KBM-7 (cell line): Measurements from ENCODE around the gene TPO.

Experiments used
- DNase-seq: peaks from one replicate; pipeline ENCODE4 v3.0.0-alpha.2; 2015
- in situ Hi-C: fragments of 300-500 bp; cut with MboI; formaldehyde crosslinking; loops from 2 replicates; pipeline ENCODE4 v1.14.3; 2020; ENCODE audit warnings: low sequenced_read_pairs, low pct_unique_long_range_greater_than_20kb, mixed read lengths

TPO gene

DNA sequence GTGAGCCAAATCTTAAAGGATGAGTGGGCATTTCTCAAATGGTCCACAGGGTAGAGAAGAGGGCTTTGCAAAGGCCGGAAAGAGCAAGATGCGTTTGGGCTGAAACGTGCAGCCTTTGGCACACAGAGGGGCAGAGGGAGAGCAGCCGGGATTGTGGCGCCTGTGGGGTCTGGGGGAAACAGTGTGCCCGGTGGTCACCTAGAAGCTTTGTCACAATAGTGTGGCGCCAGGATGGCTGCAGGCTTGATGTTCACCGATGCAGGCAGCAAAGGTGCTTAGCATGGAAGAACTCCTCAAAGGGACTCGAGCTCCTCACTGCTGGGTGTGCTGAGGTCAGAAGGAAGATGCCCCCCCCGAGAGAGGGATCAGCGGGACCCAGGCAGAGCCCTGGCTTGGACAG lies 23.8 kb downstream of the TPO start:
- no peak for DNase-seq
- in situ Hi-C loops, result no loop called here

DNA sequence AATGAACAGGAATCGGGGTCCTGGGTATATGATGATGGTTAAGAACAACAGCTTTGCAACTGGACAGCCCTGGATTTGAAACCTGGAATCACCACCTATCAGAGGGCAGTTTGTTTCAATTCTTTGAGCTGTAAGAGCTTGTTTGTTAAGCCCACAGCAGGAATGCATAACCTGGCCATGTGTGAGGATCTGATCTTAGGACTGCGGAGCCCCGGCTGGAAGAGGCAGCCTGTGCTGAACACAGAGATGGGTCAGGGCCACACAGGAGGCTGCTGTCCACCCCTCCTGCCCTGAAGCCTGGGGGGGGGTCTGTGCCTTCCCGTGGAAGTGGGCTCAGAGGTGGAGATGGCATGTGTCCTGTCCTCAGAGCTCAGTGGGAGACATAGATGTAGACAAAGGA lies 24.3 kb downstream of the TPO start:
- in situ Hi-C loops, result no loop called here
- no peak for DNase-seq

DNA sequence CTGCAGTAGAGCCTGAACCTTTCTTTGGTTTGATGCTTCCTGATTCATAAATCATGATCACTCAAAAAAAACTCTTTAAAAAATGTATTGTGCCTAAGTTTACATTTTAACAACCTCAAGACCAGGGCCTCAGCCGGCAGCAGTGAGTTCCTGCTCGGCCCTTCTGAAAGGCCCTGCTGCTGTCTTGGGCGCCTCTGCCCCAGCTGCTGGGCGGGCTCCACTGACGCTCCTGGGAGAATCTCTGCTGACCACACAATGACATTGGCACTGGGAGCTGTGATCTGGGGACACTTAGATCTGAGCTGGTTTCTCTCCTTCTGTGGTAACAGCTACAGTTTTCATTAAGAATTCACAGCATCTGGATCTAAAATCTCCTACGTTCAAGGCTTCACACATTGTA lies 25.7 kb downstream of the TPO start:
- DNase-seq, result no peak
- in situ Hi-C loops, result no loop called here

DNA sequence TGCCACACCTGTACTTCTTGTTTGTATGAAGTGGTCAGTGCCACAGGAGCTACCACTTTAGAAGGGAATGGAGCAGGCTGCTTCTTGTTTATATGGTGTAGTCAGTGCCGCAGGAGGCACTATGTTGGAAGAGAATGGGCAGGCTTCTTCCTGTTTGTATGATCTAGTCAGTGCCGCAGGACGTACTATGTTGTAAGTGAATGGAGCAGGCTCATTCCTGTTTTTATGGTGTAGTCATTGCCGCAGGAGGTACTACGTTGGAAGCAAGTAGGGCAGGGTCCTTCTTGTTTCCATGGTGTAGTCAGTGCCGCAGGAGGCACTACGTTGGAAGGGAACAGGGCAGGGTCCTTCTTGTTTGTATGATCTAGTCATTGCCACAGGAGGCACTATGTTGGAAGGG lies 27.3 kb downstream of the TPO start:
- DNase-seq, result no peak
- in situ Hi-C loops, result no loop called here

DNA sequence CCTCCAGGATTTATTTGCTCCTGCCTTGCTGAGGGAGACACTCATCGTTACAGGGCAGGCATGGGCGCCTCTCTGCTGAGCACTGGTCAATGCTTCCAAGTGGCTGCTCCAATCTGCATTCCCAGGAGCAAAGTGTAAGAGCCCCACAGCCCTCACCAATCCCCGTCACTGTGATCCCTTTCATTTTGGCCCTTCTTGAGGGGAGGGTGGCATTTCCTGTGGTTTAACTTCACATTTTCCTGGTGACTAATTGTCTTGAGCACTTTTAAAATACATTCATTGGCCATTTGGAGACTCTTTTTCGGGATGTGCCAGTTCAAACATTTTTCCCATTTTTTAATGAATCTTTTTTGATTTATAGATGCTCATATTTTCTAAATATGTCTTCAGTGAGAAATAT lies 33.0 kb downstream of the TPO start:
- in situ Hi-C loops, result no loop called here
- DNase-seq, result no peak

DNA sequence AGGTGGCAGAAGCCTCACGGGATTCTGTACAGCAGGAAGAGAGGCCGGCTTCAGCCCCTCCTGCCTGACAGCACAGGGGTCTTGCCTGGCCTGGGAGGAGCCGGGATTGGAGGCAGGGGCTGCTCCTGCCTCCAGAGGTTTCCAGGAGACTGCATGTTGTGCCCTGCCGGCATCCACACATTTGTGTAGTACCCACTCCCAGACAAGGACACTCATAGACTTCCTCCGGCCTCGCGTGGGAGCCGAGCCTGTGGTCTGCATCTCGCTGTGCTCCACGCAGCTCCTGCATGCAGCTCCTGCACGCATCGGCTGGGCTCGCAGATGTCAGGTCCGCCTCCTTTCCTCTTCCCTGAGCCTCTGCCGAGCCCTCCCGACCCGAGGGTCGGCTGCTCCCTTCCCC lies 34.7 kb downstream of the TPO start:
- in situ Hi-C loops, result no loop called here
- DNase-seq, result no peak

DNA sequence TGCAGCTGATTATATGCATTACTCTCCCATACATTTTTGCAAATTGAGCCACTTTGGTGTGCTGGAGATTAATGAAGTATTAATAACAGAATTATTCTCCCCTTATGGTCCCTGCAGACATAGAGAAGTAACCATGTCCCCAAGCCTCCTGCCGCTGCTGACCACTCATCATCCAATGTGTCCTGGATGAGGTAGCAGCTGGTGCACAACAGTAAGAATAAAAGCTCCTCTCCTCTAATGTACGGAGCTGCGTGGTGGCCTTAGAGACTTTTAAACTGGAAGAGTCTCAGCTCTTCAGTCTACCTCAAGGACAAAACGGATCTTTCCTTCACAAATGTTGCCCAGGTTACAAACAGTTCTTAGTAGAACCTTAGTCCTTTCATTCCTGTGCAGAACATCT lies 37.7 kb downstream of the TPO start:
- no peak for DNase-seq
- in situ Hi-C loops, result no loop called here

DNA sequence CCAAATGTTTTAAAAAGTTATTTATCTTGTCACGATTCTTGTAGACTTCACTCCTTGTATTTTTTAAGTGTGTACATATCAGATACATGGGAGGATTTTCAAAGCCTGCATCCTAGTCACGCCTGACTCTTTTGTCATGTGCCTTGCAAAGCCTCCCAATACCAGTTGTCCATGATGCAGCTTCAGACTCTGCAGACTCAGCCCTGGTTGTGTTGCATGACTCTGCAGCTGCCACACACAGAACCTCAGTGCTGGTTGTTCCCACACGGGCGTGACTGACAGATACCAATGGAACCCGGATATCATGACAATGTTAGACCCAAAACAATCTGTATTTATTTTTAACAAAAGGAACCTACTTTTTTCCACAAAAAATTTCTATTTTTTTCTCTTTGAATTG lies 38.2 kb downstream of the TPO start:
- DNase-seq, result no peak
- in situ Hi-C loops, result no loop called here

DNA sequence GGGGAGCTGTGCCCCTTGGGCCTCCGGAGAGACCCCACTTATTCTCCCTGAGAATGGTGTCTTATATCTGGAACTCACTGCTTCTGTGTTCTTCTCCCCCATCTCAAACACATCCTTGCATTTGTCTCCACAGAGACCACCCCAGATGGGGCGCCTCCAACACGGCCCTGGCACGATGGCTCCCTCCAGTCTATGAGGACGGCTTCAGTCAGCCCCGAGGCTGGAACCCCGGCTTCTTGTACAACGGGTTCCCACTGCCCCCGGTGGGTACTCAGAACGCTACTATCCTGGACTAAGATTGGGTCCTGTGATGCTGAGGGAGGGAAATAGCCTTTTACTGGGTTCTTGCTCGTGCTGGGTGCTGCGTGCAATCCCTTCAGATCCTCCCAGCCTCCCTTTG lies 40.3 kb downstream of the TPO start:
- DNase-seq, result no peak
- in situ Hi-C loops, result no loop called here

DNA sequence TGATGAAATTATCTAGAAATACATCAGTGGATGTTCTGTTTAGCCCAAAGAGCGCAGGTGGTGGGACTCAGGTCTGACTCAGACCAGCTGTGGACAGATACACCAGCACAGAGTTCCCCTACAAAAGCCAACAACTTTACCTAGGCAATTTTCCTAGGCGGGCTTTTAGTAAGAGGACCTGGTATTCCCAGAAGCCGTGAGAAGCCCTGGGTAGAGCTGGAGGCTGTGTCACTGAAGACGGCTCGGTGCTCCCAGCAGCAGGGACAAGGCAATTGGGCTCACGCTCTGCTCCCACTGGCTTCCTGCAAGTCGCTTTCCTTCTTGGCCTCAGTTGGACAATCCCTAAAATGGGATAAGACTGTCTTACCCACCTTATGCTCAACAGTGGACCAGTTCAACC lies 41.1 kb downstream of the TPO start:
- DNase-seq, result no peak
- in situ Hi-C loops, result no loop called here

DNA sequence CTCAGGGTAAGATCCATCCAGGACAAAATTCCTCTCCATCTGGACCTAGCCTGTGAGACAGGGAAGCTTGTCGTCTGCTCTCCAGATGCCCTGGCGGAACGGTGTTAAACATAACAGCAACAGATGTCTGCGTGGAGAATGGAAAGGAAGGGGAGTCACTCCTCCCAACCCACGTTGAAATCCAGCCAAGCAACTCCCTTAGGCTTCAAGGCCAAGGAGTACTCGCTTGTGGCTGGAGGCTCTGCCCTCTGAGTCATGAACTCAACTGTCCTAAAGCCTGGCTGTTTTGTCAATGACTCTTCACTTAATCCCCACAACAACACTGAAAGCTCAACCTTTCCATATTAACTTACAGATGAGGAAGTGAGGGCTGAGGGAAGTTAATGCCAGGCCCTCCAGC lies 42.2 kb downstream of the TPO start:
- DNase-seq, result no peak

DNA sequence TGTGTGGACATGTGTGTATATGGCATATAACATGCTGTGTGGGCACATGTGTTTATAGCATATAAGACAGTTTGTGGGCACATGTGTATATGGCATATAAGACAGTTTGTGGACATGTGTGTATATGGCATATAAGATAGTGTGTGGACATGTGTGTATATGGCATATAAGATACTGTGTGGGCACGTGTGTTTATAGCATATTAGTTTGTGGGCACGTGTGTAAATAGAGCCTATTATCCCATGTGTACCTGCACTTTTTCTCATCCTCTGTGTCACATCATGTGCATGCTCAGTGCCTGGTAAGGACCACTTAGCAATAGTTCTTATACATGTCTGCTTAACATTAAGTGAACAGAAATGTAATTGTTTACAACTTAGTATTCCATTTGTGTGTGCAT lies 45.2 kb downstream of the TPO start:
- in situ Hi-C loops, result no loop called here
- DNase-seq, result no peak

More for the DNA sequence above, 42.2 kb downstream of the TPO start:
- in situ Hi-C loops, result no loop called here

DNA sequence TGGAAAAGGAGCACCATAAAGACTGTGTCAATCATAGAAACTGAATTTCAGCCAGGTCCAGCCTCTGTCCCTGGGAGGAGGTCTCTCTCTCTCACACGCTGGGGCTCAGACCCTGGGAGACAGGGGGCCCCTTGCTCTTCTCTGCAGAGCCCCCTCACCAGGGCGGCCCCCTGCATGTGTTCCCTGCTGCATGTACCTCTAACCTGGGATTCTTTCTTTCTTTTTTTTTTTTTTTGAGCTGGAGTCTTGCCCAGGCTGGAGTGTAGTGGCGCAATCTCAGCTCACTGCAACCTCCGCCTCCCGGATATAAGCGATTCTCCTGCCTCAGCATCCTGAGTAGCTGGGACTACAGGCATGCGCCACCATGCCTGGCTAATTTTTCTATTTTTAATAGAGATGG lies 46.5 kb downstream of the TPO start:
- DNase-seq, result no peak
- in situ Hi-C loops, result no loop called here

DNA sequence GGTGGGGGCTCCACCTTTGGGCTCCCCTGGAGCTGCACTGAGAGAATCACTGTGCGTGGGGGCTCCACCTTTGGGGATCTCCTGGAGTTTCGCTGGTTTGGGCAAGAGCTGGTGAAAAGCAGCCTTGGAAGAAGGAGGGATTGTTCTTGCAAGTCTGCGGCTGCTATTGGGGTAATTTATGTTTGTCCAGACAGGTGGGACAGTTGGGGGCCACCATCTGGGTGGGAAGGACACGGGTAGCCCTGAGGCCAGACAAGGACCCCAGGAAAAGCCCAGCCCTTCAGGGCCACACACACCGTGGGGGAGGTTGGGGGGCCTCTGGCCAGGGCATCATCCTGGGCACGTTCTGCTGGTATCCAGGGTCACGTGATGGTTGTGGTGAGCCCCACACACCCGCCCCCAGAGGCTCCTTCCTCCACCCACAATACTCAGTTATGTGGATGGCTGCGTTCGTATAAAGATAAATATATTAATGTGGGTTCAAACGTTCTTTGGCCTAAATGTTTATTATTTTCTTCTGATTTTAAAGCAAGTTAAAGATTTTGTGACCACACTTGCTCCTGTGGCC lies 47.7 kb downstream of the TPO start:
- DNase-seq, result no peak
- in situ Hi-C loops, result no loop called here

DNA sequence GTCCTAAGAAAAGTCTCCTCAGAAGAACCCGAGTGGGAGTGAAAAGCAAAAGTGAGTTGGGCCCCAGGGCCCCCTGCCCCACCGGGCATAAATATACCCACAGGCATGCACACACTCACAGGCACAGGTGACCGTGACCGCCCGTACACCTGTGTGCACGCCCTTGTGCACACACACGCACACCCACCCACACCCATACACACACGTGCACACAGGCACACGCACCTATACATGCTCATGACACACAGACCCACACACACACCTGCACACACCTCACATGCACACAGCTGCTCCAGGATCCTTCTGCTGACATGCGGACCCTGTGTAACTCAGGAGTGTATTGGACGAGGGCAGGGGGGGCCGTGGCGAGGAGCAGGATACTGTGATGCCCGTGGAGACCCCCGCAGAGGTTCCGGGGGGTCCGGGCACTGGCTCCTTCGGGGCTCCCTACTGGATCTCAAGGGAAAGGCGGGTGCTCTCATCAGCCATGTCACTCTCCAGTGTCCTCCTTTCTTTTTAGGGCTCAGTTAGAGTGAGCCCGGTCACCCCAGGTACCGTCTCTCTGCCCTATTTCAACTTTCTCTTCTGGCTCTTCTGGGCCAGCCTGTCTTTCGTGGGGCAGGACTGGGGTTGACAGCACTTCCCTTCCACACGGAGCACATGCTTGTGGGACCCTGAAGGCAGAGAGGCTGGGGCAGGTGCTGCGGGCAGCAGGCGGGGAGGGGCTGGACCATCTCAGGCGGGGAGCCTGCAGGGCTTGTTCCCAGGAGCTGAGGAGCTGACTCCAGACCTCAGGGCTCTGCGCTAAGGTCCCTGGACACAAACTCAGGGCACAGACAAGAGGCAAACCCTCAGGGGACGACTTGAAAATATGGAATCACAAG lies 48.5 kb downstream of the TPO start:
- no peak for DNase-seq
- in situ Hi-C loops, result no loop called here

DNA sequence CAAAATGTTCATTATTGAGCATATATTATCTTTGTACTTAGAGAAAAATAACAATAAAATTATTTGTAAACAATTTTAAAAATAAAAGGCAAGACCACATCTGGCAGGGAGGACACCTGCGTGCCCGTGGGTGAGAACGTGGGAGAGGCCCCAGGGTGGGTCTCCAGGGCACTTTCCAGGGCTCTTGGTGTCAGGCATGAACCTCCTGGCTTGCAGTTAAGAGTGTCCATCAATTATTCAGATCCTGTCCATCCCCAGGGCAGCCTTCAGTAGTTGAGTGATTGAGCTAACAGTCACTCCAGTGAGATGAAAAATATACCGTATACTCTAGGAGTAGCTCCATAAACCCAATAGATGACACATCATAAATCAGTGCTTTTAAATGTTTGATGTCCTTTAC lies 49.7 kb downstream of the TPO start:
- DNase-seq, result no peak
- in situ Hi-C loops, result no loop called here

DNA sequence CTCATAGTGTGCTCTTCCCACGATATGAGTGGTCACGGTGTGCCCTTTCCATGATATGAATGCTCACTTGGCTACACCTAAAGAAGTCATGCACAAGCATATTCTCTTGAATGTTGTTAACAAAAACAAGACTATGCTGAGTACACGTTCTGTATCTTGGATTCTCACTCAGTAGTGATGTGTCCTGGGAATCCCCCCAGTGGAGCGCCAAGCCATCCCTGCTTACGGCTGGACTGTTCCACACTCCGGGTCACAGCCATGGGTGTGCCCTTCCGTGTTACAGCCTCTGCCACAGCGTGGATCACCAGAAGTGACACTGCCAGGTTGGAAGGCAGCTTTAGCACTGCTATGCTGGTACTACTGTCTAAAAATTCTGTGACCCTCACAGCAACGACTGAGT lies 59.1 kb downstream of the TPO start:
- in situ Hi-C loops, result no loop called here
- DNase-seq, result no peak

DNA sequence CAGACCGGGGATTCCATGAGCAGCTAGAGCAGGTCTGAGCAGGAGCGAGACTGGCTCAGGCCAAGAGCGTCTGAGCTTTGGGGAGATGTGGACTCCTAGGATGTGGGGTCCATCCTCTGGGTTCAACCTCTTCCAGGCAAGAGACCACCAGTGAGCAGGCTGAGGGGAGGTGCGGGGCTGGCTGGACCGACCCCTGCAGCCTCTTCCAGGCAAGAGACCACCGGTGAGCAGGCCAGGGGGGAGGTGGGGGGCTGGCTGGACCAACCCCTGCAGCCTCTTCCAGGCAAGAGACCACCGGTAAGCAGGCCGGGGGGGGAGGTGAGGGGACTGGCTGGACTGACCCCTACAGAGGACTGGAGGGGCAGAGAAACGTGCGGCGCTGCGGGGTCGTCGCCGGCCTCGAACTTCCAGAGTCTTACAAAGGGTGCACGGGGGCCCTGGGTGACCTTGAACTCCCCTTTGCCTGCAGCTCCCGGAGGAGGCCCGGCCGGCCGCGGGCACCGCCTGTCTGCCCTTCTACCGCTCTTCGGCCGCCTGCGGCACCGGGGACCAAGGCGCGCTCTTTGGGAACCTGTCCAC lies 63.4 kb downstream of the TPO start:
- in situ Hi-C loops, result no loop called here
- no peak for DNase-seq

DNA sequence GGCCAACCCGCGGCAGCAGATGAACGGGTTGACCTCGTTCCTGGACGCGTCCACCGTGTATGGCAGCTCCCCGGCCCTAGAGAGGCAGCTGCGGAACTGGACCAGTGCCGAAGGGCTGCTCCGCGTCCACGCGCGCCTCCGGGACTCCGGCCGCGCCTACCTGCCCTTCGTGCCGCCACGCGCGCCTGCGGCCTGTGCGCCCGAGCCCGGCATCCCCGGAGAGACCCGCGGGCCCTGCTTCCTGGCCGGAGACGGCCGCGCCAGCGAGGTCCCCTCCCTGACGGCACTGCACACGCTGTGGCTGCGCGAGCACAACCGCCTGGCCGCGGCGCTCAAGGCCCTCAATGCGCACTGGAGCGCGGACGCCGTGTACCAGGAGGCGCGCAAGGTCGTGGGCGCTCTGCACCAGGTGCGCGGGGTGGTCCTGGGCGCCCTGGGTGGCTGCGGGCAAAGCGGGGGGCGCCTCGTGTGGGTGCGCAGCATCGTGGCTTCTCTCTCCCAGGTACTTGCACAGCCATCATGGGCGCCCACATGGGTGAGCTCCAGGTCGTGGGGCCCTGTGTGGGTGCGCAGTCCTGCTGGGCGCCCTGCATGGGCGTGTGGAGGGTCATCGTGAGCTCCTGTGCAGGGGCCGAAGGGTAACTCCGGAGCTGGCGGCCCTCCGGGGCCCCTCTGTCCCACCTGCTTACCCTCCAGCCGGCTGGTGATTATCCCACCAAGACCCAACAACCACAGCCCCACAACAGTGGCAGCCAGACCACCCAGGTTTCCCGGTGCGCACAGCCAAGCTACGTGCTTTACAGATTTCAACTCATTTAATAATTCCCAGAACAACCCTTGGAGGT lies 64.2 kb downstream of the TPO start:
- in situ Hi-C loops, result no loop called here
- DNase-seq, result no peak
